ENCODE data around the gene FAM117B.
"Not testable (repeated sequence)": the region's sequence is repeated elsewhere in the genome, so short reads cannot be mapped to it uniquely, and the experiment has no call there.

GRCh38 chr2:202805911-202806310, 171.1 kb downstream of the FAM117B start:
- not testable (repeated sequence) for TF ChIP-seq POLR2A, CTCF (IDR thresholded peaks at IDR 0.05)

Measured in esophagus squamous epithelium (tissue), 4 donors.